EH (cell line): ENCODE results near the gene ABHD5.

Source experiments
- DNase-seq: peaks from one replicate; pipeline ENCODE4 v3.0.0-alpha.2; 2015; ENCODE audit warnings: low read depth

ABHD5 gene

DNA sequence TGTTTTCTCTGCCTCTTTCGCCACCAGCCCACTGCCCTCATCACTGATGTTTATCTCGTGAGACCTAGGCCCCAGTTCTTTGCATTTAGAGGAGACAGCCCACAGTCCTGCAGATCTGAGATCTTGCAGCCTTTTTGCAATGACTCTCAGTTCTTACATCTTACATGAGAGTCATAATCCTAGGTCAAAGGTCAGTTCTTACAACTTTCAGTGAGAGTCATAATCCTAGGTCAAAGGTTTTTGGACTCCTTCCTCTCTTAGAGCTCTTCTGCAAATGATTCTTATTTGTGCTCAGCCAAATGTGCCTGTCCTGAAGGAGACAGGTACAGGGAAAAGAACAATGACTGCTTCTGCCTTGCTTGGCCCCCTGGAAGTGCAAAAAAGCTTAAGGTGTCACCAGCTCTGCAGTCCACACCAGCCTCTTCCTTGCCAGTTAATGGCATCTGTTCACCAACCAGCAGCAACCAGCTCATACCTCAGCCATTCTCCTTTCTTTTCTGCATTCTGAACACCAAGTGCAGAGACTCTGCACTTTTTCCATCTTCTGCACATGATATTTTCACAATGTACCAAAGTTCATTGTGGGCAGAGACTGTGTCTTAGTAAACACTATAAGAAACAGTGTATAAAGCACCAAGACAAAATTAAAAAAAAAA lies 67.1 kb downstream of the ABHD5 start:
- DNase-seq = no peak

GRCh38 chr3:43758592-43759225 lies 68.0 kb downstream of the ABHD5 start:
- peak; percentile 27 for DNase-seq

DNA sequence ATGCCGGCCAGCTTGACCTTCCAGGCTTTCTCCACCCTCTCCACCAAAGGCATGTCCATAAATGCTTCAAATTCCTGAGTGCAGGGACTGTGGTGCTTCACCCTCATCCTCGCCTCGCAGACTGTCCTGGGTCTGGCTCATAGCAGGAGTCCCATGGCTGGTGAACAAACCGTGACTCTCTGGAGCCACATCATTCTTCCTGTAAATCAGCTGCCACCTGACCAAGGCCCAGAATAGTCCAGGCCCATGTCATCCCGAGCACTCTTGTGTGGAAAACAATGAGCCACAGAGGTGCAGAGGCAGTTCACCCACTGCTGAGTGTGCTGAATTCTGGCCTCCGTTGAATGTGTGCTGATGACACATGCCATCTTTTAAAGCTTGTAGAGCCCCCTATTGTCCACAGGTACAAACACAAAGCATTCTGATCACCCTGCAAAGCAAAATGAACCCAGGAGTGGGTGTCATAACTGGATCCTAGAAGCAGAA lies 68.6 kb downstream of the ABHD5 start:
- peak; percentile 93 for DNase-seq

DNA sequence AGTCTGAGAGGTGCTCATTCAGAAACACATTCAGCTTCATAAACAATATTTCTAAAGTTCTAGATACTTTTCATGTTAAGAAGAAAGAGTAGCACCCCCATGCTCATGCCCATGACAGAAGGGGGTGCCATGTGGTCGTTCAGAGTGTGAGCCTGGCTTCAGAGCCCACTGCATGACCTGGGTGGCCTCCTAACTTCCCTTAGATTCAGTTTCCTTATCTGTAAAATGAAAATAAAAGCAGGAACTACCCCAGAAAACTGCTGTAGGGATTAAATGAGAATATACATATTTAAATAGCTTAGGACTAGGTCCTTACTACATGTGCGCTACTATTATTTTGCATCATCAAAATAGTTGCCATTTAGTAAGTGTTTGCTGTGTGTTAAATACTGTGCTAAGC lies 69.2 kb downstream of the ABHD5 start:
- DNase-seq = no peak

DNA sequence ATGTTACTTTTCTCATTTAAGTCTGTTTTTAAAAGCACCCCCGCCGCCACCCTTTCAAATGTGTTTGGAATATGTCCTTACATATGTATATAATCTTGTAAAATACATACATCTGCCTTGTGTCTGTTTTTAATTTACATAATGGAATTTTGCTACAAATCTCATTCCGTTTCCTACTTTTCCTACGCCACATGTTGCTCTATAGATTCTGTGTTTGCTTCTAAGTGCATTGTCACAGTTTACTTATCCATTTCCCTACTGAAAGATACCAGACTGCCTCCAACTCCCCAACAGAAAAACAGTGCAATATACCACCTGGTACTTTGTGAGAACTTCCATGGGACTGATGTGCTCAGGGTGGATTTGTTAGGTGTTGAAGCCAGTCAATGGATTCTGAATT lies 70.2 kb downstream of the ABHD5 start:
- DNase-seq = no peak

DNA sequence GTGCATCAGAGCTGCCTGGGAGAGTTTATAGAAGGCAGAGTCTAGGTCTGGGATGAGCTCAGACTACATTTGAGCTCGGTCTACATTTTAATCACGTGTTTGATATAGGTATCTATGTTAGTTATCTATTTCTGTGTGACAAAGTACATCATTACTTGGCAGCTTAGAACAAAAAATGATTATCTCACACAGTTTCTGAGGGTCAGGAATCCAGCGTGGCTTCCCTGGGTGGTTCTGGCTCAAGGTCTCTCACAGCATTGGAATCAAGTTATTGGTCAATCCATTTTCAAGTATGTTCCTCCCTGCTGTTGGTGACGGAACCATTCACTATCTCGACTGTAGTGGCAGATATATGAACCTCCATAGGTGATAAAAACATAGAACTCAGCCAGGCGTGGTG lies 71.7 kb downstream of the ABHD5 start:
- no peak for DNase-seq

DNA sequence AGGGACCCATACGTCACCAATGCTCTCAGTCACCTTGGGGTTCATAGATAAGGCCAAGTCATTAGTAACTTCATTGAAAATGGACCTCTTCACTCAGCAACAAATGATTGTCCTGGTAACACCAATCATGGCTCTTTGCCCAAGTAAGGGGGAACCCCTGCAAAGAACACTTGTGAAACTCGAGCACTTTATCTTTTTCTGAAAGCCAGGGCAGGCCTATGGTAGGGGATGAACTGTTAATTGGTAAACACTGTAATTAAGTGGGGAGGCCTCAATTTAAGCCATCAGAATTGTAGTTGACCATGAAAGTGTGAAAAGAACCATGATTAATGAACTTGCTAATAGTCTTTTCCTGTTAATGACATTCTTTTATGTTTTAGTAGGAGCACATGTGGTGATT lies 73.3 kb downstream of the ABHD5 start:
- no peak for DNase-seq

DNA sequence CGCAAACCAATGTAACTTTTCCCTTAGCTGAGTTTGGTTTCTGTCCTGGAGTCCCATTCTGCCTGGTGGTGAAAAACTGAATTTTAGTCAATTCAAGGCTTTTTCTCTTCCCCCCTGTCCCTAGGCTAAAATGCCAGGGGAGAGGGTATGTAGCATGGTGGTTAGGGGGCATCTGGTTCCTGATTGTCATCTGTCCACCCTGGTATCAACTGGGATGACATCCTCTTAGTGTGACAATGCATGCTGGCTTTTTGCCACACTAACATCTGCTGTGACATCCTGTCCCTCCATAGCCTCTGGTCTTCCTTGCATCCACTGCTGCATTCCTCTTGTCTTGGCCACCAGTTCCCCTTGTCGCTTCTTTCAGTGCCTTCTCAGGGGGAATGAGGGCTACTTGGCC lies 73.7 kb downstream of the ABHD5 start:
- no peak for DNase-seq

- DNase-seq = peak; percentile 57
Measured at GRCh38 chr3:43765521-43765971, 74.8 kb downstream of the ABHD5 start.

- peak; percentile 82 for DNase-seq
Measured at GRCh38 chr3:43766672-43767465, 76.1 kb downstream of the ABHD5 start.

DNA sequence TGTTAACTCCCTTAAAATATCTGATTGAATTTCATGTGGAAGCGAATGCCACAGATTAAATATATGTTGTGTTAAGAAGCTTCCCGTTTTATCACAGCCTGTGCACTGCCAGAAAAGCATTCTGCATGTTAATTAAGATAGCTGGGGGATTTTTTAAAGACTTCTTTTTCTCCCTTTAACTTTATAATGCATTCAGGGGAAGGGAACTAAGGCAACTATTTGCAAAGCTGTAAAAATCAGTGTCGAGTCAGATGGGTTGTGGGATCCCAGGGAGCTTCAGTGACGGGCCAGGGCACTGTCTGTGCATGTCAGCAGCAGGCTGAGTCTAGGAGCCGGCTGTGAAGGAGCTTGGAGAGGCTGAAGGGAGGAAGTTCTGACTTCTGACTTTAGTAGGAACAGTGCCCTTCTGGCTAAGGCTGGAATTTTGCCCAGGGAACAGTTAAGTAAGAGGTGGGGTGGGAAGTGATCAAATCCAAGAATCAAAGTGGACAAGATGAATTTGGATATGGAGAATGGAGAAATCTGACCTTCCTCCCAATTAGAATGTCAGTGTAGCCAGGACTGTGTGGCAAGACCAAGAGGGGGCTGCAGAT lies 77.7 kb downstream of the ABHD5 start:
- DNase-seq = peak; percentile 55

DNA sequence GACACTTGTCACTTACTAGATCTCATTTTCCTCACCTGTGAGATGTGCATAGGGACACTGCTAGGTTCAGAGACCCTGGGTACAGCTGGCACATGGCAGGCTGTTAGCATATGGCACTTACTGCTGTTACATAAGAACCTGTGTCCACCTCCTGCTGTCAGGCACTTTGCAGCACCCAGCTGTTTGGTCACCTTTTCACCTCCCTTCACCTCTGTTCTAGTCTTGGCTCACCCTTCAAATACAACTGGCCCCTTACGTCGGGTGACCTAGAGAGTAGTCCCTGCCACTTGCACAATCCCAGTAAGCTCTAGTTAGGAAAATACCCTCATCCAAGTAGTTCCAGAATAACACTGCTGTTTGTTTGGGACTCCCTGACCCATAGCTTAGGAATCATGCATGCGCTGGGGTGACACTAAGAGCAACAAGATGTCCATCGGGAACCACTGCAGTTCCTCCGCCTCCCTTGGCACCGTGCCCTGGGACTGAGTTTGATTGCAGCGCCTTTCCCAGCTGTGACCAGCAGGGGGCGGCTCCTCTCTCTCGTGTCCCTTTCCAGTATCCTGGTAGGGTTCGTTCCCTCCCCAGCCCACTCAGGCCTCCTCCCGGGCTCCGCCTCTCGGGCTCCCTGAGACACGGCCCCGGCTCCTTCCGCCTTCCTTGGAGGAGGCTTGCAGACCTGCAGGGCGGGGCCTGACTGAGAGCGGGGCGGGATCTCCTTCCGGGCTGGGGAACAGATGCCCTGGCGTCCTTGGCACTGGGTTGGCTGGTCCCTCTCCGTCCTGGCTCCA lies 78.6 kb downstream of the ABHD5 start:
- peak; percentile 98 for DNase-seq

GRCh38 chr3:43769885-43770425 lies 79.2 kb downstream of the ABHD5 start:
- no peak for DNase-seq

DNA sequence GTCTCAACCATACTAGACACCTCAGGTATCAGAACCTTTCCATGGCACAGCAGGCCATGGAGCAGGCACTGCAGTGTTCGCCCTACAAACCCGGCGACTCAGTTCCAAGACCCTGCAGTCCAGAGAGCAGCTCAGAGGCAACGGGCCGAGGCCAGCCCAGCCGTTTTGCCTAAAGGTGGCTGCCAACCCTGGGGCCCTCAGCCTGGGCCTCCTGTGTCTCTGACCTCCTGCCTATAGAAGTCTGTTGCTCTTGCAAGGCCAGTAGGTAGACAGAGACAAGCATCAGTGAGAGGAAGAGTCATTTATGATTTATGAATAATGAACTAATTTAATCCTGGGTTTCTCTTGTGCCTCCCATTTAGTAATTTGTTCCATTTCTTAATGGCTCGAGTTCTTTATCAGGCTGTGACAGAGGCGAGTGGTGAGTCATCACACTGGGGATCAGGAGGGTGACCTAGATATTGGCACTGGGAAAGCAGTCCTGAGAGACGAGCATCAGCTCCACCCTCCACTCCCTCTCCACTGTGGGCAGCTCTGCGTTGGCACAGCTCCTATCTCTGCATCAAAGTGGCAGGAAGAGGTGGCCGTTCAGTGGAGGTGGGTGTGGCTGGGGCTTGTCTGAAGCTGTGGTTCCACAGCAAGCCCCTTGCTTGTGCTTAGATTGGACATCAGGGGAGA lies 79.8 kb downstream of the ABHD5 start:
- peak; percentile 65 for DNase-seq

- no peak for DNase-seq
Measured at GRCh38 chr3:43771610-43772009, 80.9 kb downstream of the ABHD5 start.

- peak; percentile 47 for DNase-seq
Measured at GRCh38 chr3:43773273-43774094, 82.7 kb downstream of the ABHD5 start.

- DNase-seq = no peak
Measured at GRCh38 chr3:43774799-43775198, 84.1 kb downstream of the ABHD5 start.

DNA sequence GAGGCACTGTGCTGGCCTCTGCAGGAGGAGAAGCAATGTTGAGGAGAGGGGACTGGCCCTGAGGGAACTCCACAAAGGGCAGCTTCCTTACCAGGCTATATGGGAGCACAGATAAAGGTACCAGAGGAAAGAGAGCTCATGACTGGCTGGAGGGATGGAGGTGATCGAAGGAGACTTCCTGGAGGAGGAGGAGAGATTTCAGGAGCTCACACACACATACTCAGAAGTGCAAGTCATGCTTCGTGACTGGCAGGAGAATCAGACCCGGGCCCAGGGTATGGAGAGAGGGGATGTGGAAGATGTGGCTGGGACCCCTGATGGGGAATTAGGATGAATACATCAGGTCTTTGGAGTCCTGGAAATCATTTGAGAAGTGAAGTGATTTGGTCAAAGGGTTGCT lies 85.4 kb downstream of the ABHD5 start:
- DNase-seq = no peak

DNA sequence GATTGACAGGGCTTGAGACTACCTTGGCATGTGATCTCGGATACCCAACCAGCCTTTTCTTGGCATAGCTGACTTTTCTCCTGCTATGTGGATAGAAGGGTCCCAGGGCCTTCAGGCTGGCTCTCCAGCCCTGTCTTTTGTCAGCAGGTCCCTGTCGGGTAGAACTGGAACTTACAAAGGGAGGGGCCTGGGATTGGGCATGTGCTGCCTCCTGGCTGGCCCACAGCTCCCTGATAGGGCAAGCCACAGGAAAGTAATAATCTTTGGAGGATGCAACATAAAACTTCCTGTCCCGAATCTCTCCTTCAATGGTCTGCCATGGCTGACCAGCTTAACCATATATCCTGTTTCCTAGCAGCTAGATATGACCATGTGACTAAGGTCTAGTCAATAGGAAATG lies 89.1 kb downstream of the ABHD5 start:
- no peak for DNase-seq

GRCh38 chr3:43782541-43782940 lies 91.8 kb downstream of the ABHD5 start:
- DNase-seq = no peak
